Panc1 (cell line): ENCODE results near the gene ST3GAL4.

Experiments
- CTCF ChIP-seq: fragments of 450-650 bp; IDR thresholded peaks from 2 replicates; pipeline ENCODE4 v1.5.1; 2017; ENCODE audit warnings: mild to moderate bottlenecking
- POLR2AphosphoS5 ChIP-seq: IDR thresholded peaks from 2 replicates; pipeline ENCODE4 v1.6.1; 2012; ENCODE audit warnings: mild to moderate bottlenecking, low read depth, low read length, moderate library complexity
- REST ChIP-seq, 2 experiments: IDR thresholded peaks; 2 replicates each; pipeline ENCODE4 v1.6.1; 2011 to 2012; ENCODE audit warnings: low read depth in 2 of 2, control low read depth in 1 of 2, low read length in 1 of 2, mild to moderate bottlenecking in 1 of 2, moderate library complexity in 1 of 2; ENCODE audit not compliant: insufficient read depth in 1 of 2
- SIN3A ChIP-seq: IDR thresholded peaks from 2 replicates; pipeline ENCODE4 v1.6.1; 2012; ENCODE audit warnings: low read depth, mild to moderate bottlenecking, low read length, moderate library complexity, borderline replicate concordance; ENCODE audit not compliant: insufficient read depth

- no peak for TF ChIP-seq REST (IDR thresholded peaks at IDR 0.05; ENCODE audit: insufficient read depth in 1 of 2, low read depth in 2 of 2, low read length in 1 of 2)
- TF ChIP-seq CTCF: no peak
- TF ChIP-seq POLR2AphosphoS5: no peak
- TF ChIP-seq SIN3A: no peak
Measured at GRCh38 chr11:126305699-126306098, 49.8 kb upstream of the ST3GAL4 start.
